CMK (cell line): ENCODE data around the gene C5orf63.
"Not testable (repeated sequence)": the region's sequence is repeated elsewhere in the genome, so short reads cannot be mapped to it uniquely, and the experiment has no call there.

Source experiments
- DNase-seq: peaks from one replicate; pipeline ENCODE4 v3.0.0-alpha.2; 2010; ENCODE audit warnings: low read depth

C5orf63 gene

DNA sequence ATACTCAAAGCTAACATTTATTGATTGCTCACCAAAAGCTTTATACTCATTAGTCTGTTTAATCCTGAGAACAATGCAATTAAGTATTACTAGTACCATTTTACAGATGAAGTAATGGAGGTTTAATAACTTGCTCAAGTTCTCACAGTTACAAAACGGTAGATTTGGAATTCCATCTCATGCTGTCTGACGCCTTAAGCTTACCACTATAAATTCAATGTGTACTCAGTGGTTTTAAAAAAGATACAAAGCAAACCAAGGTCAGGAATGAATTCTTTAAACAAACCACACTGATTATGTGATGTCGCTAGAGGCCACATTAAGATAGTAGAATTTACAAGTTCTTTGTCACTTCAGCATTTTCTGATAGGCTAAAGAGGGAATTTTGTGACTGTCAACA lies 1.2 kb upstream of the C5orf63 start:
- DNase-seq = no peak

DNA sequence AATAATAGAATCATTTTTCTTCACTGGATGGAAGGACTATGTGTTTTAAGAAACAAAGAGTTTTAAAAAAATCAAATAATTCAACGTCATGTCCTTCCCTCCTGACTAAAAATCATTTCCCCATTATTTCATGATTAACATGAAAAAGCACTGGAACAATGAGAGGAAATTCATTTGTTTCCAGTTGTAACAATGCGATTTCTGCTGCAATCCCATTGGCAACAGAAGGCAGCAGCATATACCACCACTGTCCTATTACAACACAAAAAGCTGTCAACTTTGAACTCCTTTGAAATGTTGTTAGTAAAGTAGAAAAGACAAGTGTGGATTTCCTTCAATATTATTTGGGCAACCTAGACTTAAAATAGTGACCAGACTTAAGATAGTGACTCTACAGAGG lies 3.1 kb downstream of the C5orf63 start:
- no peak for DNase-seq

DNA sequence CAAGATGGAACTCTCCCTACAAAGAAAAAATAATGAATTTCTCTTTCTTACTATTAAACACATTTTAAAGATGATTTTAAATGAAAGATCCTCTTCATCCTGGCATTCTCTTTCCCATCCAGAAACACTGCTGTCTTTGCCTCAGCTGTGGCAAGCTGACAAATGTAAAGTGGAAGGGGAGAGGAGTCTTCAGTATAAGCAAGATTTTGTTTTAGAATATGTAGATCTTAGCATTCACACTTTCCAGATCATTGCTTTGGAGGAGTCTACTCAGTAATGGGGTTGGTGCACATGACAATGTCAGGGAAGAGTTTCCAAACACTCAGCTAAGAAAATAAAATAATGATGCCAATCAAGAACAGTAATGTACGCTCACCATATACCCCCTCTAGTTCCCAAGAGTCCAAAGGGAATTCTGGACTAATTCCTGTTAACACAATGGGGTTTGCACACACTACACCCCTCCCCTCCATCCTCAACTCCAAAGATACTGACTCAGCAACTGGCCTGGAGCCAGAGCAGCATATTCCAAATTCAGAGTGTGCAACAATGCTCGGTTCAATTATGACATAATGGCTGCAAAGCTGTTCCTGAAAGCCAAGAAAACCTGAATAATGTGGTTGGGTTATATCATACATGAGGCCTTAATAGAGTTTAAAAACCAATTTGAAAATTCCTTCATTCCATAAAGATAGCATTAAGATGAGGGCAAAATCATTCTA lies 4.6 kb downstream of the C5orf63 start:
- no peak for DNase-seq

DNA sequence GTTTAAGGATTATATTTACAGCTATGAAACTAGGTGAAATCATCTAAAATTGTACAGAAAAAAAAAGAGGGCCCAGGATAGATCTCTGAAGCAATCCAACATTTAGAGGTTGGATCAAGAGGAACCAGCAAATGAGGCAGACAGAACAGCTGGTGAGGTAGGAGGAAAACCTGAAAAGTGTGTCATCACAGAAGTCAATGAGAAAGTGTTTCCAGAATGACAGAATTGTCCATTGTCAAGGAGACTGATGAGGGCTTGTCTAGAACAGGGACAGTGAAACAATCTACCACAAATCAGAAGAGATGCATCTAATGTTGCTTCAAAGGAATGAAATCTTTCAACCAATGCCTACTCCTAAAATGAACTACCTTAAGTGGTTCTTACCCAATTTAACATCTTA lies 6.6 kb downstream of the C5orf63 start:
- DNase-seq = no peak

DNA sequence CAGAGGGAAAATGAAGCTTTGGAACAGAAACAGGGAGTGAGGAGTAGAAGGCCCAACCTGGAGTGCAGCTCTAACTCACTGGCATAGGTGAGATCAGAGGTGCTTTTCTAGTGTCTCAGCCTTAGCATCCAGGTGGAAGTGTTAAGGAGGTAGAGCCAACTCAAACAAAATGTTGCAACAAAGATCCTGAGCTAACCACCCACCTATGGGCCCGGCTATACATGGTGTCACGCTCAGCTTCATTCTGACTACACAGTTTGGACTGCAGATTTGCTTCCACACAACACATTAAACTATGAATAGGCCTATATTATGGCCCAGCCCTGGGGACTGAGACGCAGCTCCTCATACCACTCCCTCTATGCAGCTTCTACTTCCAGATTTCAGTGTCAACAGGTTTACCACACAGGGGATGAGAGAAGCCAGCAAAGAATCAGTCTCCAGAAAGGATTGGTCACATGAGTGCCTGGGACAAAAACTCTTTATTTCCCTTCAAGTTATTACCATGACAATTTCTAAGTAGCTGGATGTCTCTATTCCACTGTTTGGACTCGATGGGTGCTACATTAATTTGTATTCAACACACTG lies 9.0 kb downstream of the C5orf63 start:
- DNase-seq = no peak

DNA sequence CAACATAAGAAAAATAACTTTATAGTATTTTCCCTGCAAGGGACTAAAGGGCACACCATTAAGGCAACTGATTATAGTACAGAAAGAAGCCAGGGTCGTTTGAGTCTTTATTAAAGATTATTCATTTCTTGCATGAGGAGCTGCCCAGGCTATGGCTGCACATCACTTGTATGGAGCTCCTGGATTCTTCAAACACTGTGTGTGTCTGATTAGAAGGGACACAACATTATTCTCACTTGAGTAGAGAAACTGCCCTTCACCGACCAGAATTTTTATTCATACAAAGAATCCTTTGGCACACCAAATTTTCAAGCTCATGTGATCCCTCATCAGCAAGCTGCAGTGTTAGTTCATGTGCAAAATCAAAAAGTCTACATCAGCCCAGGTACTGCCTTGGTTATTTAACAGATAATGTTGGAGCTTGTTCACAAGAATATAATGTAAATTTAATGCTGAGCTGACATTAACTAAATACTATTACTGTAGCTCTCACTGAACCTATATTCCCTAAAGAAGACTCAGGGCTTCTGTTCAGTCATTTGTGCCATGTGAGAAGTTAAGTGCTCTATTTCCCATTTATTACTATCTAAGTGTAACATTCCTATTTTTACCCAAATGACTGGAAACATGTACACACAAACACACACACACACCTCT lies 9.9 kb downstream of the C5orf63 start:
- DNase-seq = no peak

DNA sequence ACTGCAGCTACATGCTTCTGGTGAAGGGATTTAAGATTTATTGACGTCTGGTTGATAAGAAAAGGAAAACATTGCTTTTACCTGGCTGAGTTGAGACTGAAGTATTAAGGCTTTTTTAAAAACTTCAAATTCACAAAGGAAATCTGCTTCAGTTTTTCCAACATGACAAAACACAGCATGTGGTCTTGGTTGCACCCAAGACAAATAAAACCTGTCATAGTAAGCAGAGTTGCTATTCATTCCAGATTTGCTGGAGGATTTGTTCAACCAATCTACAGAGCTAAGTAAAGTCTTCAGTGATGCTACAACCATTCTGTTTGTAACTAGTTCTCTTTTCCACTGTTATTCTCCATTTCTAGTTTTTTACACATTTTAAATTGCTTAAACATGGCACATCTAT lies 11.3 kb downstream of the C5orf63 start:
- no peak for DNase-seq

DNA sequence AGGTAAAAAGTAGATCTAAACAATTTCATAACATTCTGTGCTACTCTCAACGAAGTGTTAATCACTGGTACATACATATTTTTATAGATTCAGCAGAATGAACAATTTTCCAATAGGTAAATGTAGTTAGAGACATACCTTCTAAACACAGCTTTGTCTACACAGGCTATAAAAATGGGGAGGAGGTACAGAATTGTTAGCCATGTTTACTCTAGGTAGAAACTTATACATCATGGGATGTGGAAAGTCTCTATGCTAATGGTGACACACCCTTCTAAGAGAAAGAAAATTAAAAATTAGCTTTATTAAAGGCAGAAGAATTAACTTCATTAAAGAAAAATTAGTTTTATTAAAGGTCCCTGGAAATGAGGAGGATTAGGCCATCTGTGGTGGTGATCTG lies 11.8 kb downstream of the C5orf63 start:
- no peak for DNase-seq

DNA sequence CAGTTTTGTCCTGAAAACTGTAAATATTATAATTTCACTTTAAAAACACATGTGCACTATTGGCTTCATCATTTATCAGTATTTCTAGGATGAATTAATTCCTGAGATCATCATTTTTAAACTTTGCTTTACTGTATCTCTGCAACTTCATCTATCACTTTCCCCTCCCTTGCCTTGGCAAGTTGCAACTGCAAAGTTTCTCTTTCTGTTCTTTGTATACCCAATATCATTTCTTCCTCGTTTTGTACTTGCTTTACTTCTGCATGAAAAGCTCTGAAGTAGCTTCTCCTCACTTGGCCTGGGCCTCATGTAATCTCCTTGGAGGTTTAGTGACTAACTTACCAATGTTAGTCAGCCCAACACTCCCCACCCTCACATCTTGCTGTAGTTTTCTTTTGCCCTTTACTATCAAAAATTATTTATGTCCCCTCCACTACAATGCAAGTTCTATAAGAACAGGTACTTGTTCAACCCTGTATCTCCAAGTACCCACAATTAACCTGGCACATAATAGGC lies 12.8 kb downstream of the C5orf63 start:
- DNase-seq = no peak

DNA sequence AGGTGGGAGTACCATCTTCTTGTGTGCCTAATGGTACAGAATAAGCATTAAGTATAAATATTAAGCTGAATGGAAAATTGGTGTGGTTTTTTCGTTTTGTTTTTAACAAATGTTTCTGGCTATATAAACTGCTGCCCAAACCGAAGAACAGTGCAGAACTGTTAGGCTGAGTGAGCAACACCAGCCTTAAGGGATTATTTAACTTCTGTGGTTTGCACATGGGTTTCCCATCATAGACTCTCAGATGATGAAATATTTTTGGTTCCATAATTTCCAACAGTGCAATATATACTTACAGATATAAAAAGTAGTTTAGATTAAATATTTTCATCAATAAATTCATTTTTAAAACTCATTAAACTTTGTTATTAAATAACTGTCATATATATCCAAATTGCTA lies 16.4 kb downstream of the C5orf63 start:
- DNase-seq = no peak

DNA sequence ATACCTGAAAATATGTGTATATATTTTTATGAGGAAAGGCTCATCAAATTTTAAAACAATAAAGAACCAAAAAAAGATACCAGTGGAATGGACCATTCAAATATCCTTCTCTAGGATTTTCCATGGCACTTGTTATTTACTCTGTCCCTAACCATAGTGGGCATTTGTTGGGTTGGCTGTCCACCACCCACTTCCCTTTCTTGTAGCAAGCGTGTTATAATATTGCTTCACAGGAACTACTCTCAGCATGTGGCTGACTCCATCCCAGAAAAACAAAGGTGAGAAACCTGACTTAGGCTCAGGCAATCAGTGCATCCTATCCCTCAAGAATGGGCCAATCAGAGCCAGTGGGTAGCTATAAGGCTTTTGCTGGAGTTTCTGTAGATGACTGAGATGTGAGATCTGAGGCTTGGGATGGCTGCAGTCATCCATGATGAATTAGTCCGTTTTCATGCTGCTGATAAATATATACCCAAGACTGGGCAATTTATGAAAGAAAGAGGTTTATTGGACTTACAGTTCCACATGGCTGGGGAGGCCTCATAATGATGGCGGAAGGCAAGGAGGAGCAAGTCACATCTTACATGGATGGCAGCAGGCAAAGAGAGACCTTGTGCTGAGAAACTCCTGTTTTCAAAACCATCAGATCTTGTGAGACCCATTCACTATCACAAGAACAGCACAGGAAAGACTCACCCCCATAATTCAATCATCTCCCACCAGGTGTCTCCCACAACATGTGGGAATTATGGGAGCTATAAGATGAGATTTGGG lies 17.2 kb downstream of the C5orf63 start:
- DNase-seq = no peak

DNA sequence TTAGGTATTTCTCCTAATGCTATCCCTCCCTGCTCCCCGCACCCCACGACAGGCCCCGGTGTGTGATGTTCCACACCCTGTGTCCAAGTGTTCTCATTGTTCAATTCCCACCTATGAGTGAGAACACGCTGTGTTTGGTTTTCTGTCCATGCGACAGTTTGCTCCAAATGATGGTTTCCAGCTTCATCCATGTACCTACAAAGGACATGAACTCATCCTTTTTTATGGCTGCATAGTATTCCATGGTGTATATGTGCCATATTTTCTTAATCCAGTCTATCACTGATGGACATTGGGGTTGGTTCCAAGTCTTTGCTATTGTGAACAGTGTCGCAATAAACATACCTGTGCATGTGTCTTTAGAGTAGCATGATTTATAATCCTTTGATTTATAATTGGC lies 19.8 kb downstream of the C5orf63 start:
- DNase-seq = not testable (repeated sequence)

DNA sequence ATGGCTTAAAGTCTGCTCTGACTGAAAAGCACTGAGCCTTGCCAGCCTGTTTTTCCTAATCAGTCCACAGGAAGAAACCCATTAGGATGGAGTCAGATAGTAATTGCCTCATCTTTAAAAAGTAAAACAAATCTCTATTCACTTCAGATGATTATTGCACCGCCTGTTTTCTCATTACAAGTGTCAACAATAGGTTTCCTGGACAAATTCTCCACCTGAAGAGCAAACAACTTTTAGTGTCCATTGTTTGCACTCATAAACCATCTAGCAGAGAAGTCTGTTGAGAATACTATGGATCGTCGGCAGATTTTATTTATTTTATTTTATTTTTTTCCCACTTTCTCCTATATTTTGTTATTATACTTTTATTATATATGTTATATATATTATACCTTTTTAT lies 20.3 kb downstream of the C5orf63 start:
- DNase-seq = no peak

DNA sequence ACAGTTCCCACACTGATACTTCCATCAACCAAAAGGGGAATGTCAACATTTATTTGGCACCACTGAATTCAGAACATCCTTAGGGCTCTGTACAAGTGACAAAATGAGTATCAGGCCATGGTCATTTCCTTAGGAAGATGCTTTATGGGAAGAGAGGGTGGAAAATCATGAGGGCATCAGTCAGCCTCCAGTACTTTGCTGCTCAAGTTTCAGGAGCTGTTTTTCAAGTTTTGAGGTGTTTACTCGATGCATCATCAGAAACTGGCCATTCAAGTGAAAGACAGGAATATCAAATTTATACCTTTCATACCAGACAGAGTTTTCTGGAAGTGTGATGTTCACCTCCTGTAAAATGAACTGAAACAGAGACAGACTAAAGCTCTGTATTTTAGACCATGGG lies 21.7 kb downstream of the C5orf63 start:
- no peak for DNase-seq

DNA sequence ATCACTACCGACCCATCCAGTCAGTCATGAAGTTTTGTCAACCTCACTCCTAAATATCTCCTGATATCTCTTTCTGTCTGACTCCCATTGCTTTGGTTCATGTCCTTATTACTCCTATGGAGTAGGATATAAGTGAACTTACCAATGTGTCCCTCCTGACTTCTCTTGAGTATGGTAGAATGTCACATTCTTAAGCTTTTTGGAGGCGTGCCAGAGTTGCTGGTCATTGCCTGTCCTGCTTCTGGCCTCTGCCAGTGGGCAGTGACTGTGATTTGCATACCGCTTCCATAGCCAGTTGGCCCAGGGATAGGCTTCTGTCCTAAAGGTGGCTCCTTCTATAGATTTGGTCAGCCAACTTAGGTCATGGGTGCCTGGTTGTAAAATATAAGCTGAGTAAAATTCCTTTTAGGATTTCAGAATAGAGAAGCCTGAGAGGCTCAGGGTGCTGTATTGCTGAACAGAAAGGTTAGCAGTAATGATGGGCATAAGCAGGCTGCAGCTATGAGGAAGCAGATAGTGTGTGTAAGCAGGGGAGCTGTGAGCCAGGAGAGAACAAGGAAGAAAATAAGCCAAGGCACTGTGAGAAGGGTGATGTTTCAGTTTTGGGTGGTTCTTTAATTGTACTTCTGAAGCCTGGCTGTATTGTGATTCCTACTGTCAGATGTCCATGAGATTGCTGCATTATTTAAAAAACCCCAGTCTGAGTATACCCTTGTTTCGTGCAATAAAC lies 26.8 kb downstream of the C5orf63 start:
- no peak for DNase-seq

DNA sequence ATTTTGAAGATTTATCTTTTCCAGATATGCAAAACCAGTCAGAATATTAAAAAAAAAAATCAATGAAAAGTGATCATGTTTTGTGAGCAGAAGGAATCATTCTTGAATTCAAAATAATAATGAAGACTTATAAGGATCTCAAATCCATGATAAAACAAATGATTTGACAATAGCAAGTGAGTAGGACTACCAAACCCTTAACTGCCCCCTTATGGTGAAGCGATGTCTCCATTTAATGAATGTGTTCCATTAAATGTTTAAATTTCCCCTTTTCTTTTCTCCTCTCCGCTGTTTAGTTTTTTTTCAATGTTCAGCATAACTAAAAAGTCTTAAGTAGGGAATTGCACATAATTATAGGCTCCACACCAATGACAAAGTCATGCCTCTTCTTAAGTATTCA lies 30.7 kb downstream of the C5orf63 start:
- no peak for DNase-seq

DNA sequence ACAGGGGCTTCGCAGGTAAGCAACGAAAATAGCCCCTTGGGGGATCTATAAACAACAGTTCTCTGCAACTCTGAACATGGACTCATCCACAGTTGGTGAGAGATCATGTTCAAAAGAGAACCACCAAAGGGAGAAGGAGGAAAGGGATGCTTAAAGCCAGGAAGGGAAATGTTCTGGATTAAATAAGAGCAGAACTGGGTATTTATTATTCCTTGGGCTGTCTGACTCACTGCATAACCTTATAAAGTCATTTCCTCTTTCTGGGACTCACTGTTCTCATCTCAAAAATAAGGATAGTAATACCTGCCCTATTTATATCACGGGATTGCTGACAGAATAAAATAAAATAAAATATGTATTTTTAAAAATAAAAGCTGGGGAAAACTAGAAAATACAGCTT lies 31.7 kb downstream of the C5orf63 start:
- no peak for DNase-seq

DNA sequence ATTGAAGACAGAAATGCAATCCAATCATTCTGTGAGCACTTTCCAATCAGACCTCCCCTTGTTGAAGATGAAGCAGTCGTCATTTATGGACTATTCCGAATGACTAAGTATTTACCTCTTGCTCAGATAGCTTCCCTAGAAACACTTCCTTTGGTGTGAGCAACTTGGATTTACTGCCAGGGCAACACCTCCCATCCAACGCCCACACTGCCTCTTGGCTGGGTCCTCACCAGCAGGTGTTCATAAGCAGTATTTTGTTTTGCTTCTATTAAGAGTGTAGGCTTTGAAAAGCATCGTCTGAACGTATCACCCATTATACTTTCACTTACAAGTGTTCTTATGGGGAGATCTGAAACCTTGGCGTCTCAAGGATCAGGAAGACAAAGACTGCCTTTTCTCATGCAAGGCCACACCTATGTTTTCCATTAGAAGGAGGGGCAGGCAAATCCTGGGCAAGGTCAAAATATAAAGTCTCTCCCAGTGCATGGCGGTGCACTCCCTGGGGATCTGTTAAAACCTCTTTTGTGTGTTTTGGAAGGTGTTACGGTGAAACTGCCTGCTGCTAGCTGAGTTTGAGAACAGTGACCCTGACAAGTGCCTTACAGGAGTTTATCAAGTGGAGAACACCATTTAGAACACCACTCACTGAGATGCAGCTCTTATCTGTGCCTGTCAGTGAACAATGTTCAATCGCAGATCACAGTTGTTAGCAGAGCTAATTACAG lies 32.3 kb downstream of the C5orf63 start:
- DNase-seq = no peak

DNA sequence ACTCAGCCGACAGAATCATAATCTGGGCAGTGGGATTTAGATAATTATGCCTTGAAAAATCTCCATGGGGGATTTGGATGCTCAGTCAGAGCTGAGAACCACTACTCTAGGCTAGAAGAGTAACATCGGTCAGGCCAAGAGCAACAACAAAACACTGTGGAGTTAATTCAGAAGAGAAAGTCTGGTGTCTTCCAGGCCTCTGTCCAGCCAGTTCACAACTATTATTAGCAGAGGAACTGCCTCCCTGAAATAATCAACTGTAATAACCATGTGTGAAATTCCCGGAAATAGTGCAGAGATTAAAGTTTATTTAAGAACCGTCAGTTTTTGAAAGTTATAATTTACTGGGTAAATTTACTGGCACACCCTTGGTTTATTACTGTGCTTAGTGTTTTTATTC lies 34.8 kb downstream of the C5orf63 start:
- DNase-seq = no peak

DNA sequence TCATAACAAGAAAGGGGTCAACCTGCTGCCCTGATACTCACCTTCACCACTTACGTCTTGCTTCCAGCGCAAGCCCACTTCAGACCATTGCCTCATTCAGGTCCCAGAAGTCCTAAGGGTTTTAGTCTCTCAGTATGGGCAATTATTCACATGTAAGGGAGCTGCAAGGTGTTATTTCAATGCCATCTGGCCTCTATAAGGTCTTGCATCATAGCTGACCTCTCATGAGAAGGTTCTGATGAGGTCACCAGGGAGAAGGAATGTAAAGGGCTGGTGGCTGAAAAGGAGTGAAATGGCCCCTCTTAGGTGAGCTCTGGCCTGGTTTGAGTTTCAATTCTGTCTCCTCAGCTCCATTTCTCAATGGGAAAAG lies 41.5 kb downstream of the C5orf63 start:
- DNase-seq = no peak

DNA sequence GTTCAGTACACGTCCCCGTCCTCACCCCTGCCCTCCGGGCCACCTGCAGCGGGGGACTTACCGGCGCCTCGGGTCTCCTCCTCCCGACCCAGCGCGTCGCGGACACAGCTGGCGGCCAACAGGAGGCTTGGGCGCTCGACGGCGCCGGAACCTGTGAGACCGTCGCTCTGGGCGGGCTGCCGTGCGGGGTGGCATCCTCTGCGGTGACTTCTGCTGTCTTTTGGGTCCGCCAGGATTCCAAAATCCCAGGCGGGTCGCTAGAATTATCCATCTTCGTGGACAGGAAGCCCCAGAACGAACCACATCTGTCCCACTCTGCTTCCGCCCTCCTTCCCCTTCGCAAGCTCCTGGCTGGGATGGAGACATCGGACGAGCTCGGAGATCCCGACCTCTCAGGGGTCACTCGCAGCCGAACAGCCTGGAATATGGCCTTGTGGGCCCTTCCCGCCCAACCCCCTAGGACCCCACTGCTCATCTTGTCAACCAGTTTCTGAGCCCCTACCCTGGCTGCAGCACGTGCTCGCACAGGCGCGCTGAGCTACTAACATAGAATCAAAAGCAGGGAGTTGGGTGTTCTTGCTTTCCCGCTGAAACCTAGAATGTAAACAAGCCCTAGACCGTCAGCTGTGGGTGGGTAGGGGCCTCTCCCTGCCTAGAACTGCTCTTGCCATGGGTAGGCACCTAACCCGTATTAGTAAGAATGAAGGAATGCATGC lies 42.0 kb downstream of the C5orf63 start:
- DNase-seq = no peak
